ENCODE results near the gene NR2F1. TPM values are rescaled to one million over a fixed set of nuclear protein-coding genes. Genes with fewer than 3 reads are reported as not detected.

NR2F1 gene
- total RNA-seq, 4 donors from 2014 or later: 2.1 to 28.1 (median 7.0) TPM

- Histone ChIP-seq H3K4me3 (no peak overlapping the region), H3K36me3 (no peaks in the 10 kb centered on the region), H3K27me3 (peaks cover 0 to 64% of the 10 kb centered on the region in 2 donors), H3K4me1 (peaks cover 0 to 9% (median 0%) of the 10 kb centered on the region in 4 donors), H3K9me3 (peaks cover 0 to 1% (median 0%) of the 10 kb centered on the region in 4 donors), H3K27ac (no peak overlapping the region)
- DNase-seq: no peak
- TF ChIP-seq, protein P1, sequence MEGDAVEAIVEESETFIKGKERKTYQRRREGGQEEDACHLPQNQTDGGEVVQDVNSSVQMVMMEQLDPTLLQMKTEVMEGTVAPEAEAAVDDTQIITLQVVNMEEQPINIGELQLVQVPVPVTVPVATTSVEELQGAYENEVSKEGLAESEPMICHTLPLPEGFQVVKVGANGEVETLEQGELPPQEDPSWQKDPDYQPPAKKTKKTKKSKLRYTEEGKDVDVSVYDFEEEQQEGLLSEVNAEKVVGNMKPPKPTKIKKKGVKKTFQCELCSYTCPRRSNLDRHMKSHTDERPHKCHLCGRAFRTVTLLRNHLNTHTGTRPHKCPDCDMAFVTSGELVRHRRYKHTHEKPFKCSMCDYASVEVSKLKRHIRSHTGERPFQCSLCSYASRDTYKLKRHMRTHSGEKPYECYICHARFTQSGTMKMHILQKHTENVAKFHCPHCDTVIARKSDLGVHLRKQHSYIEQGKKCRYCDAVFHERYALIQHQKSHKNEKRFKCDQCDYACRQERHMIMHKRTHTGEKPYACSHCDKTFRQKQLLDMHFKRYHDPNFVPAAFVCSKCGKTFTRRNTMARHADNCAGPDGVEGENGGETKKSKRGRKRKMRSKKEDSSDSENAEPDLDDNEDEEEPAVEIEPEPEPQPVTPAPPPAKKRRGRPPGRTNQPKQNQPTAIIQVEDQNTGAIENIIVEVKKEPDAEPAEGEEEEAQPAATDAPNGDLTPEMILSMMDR (IDR thresholded peaks at IDR 0.05): no peak
- no peak for TF ChIP-seq POLR2A (IDR thresholded peaks at IDR 0.05)
Observed at GRCh38 chr5:93600409-93601070, 17.5 kb downstream of the NR2F1 start.

DNA sequence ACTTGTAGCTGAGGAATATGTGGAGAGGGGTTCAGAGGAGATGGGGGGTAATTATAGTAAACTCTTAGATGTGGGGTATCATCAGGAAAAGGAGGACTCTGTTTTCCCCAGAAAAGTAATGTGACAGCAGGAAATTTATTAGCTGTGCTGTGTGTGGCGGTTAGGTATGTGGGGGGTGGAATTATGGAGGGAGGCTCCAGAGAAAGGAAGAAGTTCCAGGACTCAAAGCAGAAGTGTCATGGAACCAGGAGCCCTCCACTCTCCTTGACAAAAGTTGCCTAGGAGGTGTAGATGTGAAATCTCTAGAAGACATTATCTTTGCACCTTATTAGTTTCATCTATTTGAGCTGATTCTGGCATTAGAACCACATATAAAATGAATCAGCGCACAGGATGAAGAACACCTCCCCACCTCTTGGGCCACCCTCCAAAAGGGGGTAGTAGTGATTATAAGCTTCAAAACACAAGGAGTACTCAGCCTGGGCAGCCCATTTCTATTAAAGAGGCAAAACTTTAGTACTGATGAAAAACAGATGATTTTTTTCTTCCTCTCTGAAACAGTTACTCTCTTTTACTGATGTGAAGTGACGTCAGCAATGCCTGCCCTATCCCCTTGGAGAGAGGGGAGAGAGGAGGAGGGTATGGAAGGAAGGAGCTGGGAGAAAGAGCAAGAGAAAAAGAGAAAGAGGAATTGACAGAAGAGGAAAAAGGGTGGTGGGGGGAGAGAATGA, 18.2 kb downstream of the NR2F1 start:
- H3K4me1 ChIP-seq: peaks cover 0 to 9% (median 0%) of the 10 kb centered on the region in 4 donors
- no peak for DNase-seq
- no peaks in the 10 kb centered on the region for H3K36me3 ChIP-seq
- no peaks in the 10 kb centered on the region for H3K9me3 ChIP-seq
- no peak overlapping the region for H3K4me3 ChIP-seq
- H3K27me3 ChIP-seq: peaks cover 0 to 59% of the 10 kb centered on the region in 2 donors
- no peak overlapping the region for H3K27ac ChIP-seq
- no peak for TF ChIP-seq POLR2A (IDR thresholded peaks at IDR 0.05)

DNA sequence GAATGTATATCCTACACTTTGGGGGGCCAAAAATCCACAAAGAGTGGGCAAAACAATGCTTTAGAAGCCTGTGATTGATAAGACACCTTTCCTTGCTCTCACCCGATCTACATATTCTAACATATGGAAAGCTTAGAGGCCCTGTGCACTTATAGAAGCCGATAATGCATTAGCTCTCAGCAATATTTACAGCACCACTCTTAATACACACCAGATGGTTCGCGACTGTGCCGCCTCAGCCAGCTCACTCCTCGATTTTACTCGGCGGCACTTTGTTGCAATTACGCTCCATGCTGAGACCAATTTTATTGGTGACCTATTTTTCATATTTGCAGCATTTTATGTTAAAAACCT, 18.8 kb downstream of the NR2F1 start:
- H3K36me3 ChIP-seq: no peaks in the 10 kb centered on the region
- H3K27ac ChIP-seq: no peak overlapping the region
- H3K4me3 ChIP-seq: no peak overlapping the region
- DNase-seq: no peak
- no peaks in the 10 kb centered on the region for H3K9me3 ChIP-seq
- TF ChIP-seq POLR2A (IDR thresholded peaks at IDR 0.05): no peak
- TF ChIP-seq, protein P1 (IDR thresholded peaks at IDR 0.05): no peak
- peaks cover 0 to 53% of the 10 kb centered on the region in 2 donors for H3K27me3 ChIP-seq
- peaks cover 0 to 9% (median 0%) of the 10 kb centered on the region in 4 donors for H3K4me1 ChIP-seq

DNA sequence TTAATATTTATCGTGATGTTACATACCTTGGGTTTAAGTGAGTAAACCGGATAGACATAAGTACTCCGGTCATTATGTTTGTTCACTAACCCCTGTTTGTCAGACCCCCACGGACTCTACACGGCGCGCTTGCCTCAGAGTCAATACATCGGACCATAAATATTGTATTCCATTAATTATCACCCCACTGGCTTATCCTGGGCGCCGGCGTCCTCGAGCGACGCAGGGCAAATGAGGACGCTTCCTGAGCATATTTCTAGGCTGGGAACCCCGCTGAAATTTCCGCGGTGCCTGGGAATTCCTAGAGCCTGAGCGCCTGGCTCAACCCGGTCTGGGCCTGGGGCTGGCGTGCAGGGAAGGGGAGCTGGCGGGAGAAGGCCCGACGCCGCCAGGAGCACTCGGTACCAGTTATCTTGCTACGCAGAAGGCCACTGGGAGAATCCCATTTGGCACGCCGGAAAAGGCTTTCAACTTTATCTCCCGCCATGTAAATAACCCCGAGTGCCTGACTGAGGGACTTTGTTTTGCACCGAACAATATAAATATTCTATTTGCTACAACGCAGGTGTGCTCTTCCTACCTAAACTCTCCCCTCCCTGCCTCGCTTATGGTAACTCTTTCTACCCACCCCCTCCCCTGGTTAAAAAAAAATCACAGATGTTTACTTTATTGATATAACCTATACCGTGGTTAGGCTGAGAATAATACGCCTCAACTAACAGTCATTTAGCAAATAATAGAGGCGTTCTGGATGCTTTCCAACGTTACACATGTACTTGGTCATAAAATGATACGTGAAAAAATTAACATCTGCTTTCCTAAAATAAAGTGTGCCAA, 19.4 kb downstream of the NR2F1 start:
- no peak for TF ChIP-seq POLR2A (IDR thresholded peaks at IDR 0.05)
- TF ChIP-seq, protein P1 (IDR thresholded peaks at IDR 0.05): no peak
- H3K4me3 ChIP-seq: no peak overlapping the region
- peaks cover 0 to 54% of the 10 kb centered on the region in 2 donors for H3K27me3 ChIP-seq
- peaks cover 0 to 9% (median 0%) of the 10 kb centered on the region in 4 donors for H3K4me1 ChIP-seq
- DNase-seq: no peak
- no peak overlapping the region for H3K27ac ChIP-seq
- H3K36me3 ChIP-seq: no peaks in the 10 kb centered on the region
- no peaks in the 10 kb centered on the region for H3K9me3 ChIP-seq

DNA sequence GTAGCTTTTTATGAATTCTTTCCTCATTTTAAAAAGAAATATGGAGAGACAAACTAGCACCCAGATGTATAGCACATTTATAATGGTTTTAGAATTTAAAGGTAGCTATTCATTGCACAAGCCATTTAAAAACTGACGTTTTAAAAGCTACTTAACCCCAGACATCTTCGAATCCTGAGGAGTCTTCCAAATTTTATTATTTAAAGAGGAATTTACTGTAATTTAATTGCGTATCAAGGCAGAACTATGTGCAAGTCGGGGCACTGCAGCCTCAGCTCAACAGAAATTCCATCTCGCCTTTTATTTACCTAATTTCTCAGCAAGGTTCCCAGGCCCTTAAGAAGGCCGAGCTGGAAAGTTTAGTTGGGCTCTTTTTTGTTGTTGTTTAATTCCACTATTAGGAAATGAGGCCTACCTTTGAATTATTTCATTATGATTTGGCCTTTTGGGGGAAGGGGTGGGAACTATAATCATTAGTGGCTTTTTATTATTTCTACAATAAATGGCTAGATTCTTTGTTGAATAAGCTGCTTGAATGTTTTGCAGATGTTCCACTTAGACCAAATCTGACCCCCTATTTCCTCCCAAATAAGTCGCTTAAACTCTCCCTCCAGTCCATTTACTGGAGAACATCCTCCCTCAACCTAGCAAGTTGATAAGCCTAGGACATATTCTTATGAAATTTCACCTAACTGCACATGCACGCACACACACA, 20.2 kb downstream of the NR2F1 start:
- peaks cover 0 to 13% (median 2%) of the 10 kb centered on the region in 4 donors for H3K4me1 ChIP-seq
- no peaks in the 10 kb centered on the region for H3K36me3 ChIP-seq
- no peak overlapping the region for H3K4me3 ChIP-seq
- no peak for DNase-seq
- H3K27me3 ChIP-seq: peaks cover 0 to 55% of the 10 kb centered on the region in 2 donors
- H3K9me3 ChIP-seq: no peaks in the 10 kb centered on the region
- no peak overlapping the region for H3K27ac ChIP-seq
- TF ChIP-seq POLR2A (IDR thresholded peaks at IDR 0.05): no peak
- TF ChIP-seq, protein P1 (IDR thresholded peaks at IDR 0.05): no peak
